Choroid plexus epithelial cell (primary cell): ENCODE results near the gene VAMP3.

Source experiments
- DNase-seq: peaks from one replicate; pipeline ENCODE4 v3.0.0-alpha.2; 2010; ENCODE audit warnings: low read depth
- H3K4me3 ChIP-seq: 2 replicates; pipeline ENCODE4 v1.5.1; 2011; ENCODE audit warnings: low read depth, mild to moderate bottlenecking, control low read depth, low read length, moderate library complexity
- TF ChIP-seq, protein P1 (sequence below): conservative IDR thresholded peaks from 2 replicates; pipeline ENCODE4 v1.5.1; 2011; ENCODE audit warnings: low read depth, mild to moderate bottlenecking, control low read depth, inconsistent platforms, low read length, moderate library complexity

VAMP3 gene

DNA sequence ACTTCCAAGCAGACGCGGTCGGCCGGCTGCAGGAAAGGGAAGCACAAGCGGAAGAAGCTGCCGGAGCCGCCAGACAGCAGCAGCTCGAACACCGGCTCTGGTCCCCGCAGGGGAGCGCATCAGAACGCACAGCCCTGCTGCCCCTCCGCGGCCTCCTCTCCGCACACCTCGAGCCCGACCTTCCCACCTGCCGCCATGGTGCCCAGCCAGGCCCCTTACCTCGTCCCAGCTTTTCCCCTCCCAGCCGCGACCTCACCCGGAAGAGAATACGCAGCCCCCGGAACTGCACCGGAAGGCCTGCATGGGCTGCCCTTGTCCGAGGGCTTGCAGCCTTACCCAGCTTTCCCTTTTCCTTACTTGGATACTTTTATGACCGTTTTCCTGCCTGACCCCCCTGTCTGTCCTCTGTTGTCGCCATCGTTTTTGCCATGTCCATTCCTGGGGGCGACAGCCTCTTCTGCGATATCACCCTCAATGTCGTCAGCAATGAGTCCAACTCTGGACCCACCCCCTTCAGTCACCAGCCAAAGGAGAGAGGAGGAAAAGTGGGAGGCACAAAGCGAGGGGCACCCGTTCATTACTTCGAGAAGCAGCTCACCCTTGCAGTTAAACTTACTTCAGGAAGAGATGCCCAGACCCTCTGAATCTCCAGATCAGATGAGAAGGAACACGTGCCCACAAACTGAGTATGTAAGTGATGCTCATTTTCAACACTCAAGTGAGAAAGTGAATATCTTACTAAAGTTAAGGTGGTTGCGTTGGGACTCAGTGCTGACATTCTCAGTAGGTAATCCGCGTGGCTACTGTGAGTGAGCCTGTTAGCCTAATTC lies 56.2 kb downstream of the VAMP3 start:
- DNase-seq: no peak
- peak overlapping the region; percentile 42 for H3K4me3 ChIP-seq
- TF ChIP-seq, protein P1, sequence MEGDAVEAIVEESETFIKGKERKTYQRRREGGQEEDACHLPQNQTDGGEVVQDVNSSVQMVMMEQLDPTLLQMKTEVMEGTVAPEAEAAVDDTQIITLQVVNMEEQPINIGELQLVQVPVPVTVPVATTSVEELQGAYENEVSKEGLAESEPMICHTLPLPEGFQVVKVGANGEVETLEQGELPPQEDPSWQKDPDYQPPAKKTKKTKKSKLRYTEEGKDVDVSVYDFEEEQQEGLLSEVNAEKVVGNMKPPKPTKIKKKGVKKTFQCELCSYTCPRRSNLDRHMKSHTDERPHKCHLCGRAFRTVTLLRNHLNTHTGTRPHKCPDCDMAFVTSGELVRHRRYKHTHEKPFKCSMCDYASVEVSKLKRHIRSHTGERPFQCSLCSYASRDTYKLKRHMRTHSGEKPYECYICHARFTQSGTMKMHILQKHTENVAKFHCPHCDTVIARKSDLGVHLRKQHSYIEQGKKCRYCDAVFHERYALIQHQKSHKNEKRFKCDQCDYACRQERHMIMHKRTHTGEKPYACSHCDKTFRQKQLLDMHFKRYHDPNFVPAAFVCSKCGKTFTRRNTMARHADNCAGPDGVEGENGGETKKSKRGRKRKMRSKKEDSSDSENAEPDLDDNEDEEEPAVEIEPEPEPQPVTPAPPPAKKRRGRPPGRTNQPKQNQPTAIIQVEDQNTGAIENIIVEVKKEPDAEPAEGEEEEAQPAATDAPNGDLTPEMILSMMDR: no peak
